ENCODE results near the gene SMIM13.

- TF ChIP-seq CTCF (conservative IDR thresholded peaks at IDR 0.05): no peak
- TF ChIP-seq EZH2 (IDR thresholded peaks at IDR 0.05; ENCODE audit: low read depth): no peak
Observed at GRCh38 chr6:11054722-11055121, 38.9 kb upstream of the SMIM13 start.

Data from PC-9 (cell line).